Aorta (tissue), 5 donors: ENCODE results near the gene HYAL3. TPM values are rescaled to one million over a fixed set of nuclear protein-coding genes. Genes with fewer than 3 reads are reported as not detected.

Source experiments
- ATAC-seq: fragments of 200-7000 bp; cut with Tn5 transposase; one replicate; pipeline ENCODE4 v1.9.1; 2022; ENCODE audit warnings: moderate library complexity; ENCODE audit not compliant: low FRiP score
- DNase-seq, 2 donors: peaks; one replicate each; pipeline ENCODE4 v3.0.0-alpha.2; 2020
- H3K27ac ChIP-seq, 2 donors: one replicate each; pipeline ENCODE4 v1.5.1; 2013; ENCODE audit warnings: low read length in 2 of 2, mild to moderate bottlenecking in 2 of 2, moderate library complexity in 2 of 2, control low read depth in 1 of 2, inconsistent platforms in 1 of 2, low read depth in 1 of 2
- H3K27me3 ChIP-seq, 2 donors: one replicate each; pipeline ENCODE4 v1.6.1; 2013; ENCODE audit warnings: control low read depth in 1 of 2, low read length in 1 of 2, mild to moderate bottlenecking in 1 of 2, moderate library complexity in 1 of 2; ENCODE audit not compliant: insufficient read depth in 2 of 2, control insufficient read depth in 1 of 2
- H3K36me3 ChIP-seq, 2 donors: one replicate each; pipeline ENCODE4 v1.6.1; 2013; ENCODE audit warnings: control low read depth in 1 of 2, low read length in 1 of 2, mild to moderate bottlenecking in 1 of 2; ENCODE audit not compliant: insufficient read depth in 2 of 2, control insufficient read depth in 1 of 2
- H3K4me1 ChIP-seq, 2 donors: one replicate each; pipeline ENCODE4 v1.6.1; 2013; ENCODE audit warnings: low read length in 2 of 2, control low read depth in 1 of 2, mild to moderate bottlenecking in 1 of 2, moderate library complexity in 1 of 2; ENCODE audit not compliant: insufficient read depth in 2 of 2, control insufficient read depth in 1 of 2
- H3K4me3 ChIP-seq, 2 donors: one replicate each; pipeline ENCODE4 v1.5.1; 2013; ENCODE audit warnings: low read length in 2 of 2, control low read depth in 1 of 2, mild to moderate bottlenecking in 1 of 2
- H3K9me3 ChIP-seq: one replicate; pipeline ENCODE4 v1.6.1; 2013; ENCODE audit warnings: mild to moderate bottlenecking, low read length; ENCODE audit not compliant: control insufficient read depth
- WGBS, 2 donors: extraction: QIAGEN DNeasy Blood & Tissue Kit; methylation state at CpG; one replicate each; pipeline ENCODE4 v1.1.7; 2013; 5-methylcytosine and 5-hydroxymethylcytosine counted together
- intact Hi-C, 2 donors: fragments of 100-400 bp; cut with DNase I; formaldehyde crosslinking; loops; one replicate each; pipeline versions ENCODE4 v1.14.2 to v1.15.0; 2022
- polyA plus RNA-seq, 2 donors: library from polyadenylated mRNA; stranded (reverse); fragments of 200-250 nt; gene quantifications; one replicate each; pipeline ENCODE4 v1.2.3, GENCODE V29; 2013
- total RNA-seq, 2 donors: library from RNA; stranded (reverse); fragmentation: NEBNext Ultra II Directional; extraction: Animal tissue kit (Norgen Biotek cat#: 25700); gene quantifications; one replicate each; pipeline ENCODE4 v1.2.1, GENCODE V29; 2021
- donor health status: healthy with polysubstance abuse.
- donor health status: Bipolar disorder and iron deficiency.
- donor health status: DM: no; HTN: no; CAD: no.
- donor health status: DM: no; HTN: no; CAD: no.
- donor health status: DM: yes; HTN: yes; CAD: no.

The HYAL3 gene
- total and polyA plus RNA-seq, 4 donors, result 0.63 to 5.1 (median 2.5) TPM

DNA sequence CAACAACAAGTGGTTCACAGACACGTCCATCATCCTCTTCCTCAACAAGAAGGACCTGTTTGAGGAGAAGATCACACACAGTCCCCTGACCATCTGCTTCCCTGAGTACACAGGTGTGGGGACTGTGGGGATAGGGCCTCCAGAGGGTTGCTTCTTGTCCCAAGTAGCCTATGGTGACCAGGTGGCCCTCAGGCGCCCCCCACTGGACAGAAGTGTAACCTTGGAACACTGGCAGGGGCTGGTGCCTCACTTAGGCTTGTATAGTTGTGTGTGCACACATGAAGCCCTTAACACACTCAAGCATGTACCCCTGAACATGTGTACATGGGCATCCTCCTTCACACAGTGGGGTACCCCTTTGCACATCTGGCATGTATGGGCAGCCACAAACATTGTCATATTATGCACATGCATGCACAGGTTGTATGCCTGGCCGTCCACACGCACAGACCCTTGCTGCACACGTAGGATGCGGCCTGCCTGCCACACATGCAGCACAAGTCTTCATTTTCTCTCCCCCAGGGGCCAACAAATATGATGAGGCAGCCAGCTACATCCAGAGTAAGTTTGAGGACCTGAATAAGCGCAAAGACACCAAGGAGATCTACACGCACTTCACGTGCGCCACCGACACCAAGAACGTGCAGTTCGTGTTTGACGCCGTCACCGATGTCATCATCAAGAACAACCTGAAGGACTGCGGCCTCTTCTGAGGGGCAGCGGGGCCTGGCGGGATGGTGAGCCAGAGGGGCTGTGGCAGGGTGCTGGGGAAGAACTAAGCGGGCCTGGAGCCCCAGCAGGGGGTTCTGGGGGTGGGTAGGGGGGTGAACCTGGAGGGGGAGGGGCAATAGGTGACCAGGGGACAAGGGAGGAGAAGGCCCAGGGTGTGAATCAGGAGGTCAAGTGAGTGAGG lies 42.0 kb downstream of the HYAL3 start:
- peaks cover 0 to 6% of the 10 kb centered on the region in 2 donors for H3K36me3 ChIP-seq
- no peak for ATAC-seq

DNA sequence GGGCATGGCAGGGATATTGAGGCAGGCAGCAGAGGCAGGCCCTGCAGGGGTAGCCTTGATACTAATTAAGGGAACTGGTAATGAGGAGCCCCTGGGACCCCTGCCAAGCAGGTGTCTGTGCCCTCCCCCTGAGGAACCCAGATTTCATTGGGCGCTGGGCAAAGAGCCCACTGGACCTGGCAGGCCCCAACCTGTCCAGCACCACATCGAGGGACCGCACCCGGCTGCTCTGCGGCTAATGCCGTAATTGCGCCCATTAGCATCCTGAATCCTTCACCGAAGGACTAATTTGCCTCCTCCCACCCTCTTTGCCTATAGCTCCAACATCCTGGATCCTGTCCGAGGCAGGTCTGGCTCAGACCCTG lies 44.0 kb downstream of the HYAL3 start:
- Histone ChIP-seq H3K4me1 (no peaks in the 10 kb centered on the region), H3K9me3 (no peaks in the 10 kb centered on the region), H3K27me3 (no peaks in the 10 kb centered on the region), H3K4me3 (no peak overlapping the region), H3K27ac (peak overlapping the region in 1 of 2 donors; percentile 6), H3K36me3 (peaks cover 0 to 6% of the 10 kb centered on the region in 2 donors)
- no peak for DNase-seq
- no peak for ATAC-seq
- intact Hi-C loops, result no loop called here
- 81 to 82% methylated on average over 9 of the region's 9 CpGs for WGBS, 2 donors

More for the DNA sequence above, 42.0 kb downstream of the HYAL3 start:
- Histone ChIP-seq H3K9me3 (no peaks in the 10 kb centered on the region), H3K27ac (no peak overlapping the region), H3K4me3 (no peak overlapping the region), H3K4me1 (no peaks in the 10 kb centered on the region), H3K27me3 (no peaks in the 10 kb centered on the region)
- WGBS, 2 donors, result 86 to 87% methylated on average over 20 of the region's 20 CpGs
- DNase-seq, result peak in 1 of 2 donors; percentile 56
- intact Hi-C loops, result no loop called here

DNA sequence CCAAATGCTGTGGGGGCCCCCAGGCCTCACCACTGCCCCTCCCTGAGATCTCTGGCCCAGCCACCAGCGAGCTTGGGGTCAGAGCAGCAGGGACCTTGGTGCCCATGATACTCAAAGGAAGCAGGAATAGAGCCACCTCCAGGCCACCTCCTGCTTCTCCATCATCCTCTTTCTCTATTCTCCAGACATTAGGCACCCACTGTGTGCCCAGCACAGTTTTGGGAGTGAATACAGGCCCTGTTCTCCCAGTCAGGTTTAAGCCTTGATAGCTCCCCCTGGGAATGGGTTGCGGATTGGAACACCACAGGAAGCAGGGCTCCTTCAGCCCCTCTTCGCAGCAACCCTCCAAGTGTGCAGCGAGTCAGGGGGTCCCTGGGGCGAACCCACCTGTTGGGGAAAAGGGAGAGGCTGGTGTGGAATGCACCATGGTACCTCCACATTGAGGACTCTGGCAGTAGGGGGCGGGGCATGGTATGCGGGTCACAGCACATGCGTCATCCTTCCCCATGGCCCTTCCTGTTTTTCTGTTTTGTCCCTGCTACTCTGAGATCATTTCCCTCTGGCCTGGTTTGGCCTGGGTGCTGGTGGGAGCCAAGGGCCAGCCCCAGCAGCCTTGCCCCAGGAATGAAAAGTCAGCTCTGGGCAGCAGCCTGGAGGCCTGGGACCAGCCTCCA lies 44.5 kb downstream of the HYAL3 start:
- ATAC-seq, result peak; percentile 56
- H3K36me3 ChIP-seq, result peaks cover 0 to 6% of the 10 kb centered on the region in 2 donors
- no peaks in the 10 kb centered on the region for H3K9me3 ChIP-seq
- peak overlapping the region in 1 of 2 donors; percentile 9 for H3K27ac ChIP-seq
- H3K4me1 ChIP-seq, result no peaks in the 10 kb centered on the region
- intact Hi-C loops, result no loop called here
- H3K27me3 ChIP-seq, result no peaks in the 10 kb centered on the region
- DNase-seq, result peak; percentile 82 to 88
- 60 to 64% methylated on average over 8 of the region's 8 CpGs for WGBS, 2 donors
- H3K4me3 ChIP-seq, result no peak overlapping the region

DNA sequence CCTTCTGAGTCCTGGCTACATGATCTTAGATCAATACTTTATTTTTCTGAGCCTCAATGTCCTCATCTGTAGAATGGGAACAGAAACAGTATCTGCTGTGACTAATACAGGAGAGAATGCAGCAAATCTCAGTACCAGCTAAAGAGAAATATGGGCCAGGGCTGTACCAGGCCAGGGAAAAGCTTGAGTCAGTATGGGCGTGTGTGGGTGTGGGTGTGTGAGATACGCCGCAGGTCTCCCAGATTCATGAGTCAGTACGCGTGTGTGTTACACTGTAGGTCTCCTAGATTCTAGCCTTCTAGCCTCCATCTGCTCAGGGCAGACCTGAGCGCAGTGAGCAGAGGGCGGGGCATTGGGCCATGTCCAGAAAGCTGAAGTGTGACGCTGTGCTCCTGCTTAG lies 48.0 kb downstream of the HYAL3 start:
- no peaks in the 10 kb centered on the region for H3K4me1 ChIP-seq

DNA sequence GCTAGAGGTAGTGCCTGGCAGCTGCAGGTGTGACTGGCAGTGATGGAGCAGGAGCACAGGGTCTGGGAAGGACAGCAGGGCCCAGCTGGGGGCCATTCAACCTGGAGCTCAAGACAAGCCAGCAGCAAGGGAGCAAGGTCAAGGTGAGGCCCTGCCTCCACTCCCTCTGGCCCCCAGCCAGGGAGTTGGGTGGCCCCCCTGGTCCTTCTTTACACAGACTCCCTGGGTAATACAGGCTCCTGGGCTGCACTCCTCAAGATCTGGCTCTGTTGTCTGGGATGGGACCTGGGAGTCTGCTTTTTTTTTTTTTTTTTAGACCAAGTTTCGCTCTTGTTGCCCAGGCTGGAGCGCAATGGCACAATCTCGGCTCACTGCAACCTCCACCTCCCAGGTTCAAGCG lies 48.7 kb downstream of the HYAL3 start:
- no peaks in the 10 kb centered on the region for H3K27me3 ChIP-seq
- intact Hi-C loops, result no loop called here
- ATAC-seq (no peak), DNase-seq (no peak)
- H3K36me3 ChIP-seq, result peaks cover 0 to 2% of the 10 kb centered on the region in 2 donors
- H3K9me3 ChIP-seq, result no peaks in the 10 kb centered on the region
- 88 to 92% methylated on average over 4 of the region's 4 CpGs for WGBS, 2 donors
- no peaks in the 10 kb centered on the region for H3K4me1 ChIP-seq
- H3K27ac ChIP-seq, result no peak overlapping the region
- no peak overlapping the region for H3K4me3 ChIP-seq

More for the DNA sequence above, 48.0 kb downstream of the HYAL3 start:
- DNase-seq, result no peak
- intact Hi-C loops, result no loop called here
- no peak overlapping the region for H3K27ac ChIP-seq
- WGBS, 2 donors, result 67% methylated on average over 8 of the region's 8 CpGs
- ATAC-seq, result no peak
- H3K9me3 ChIP-seq, result no peaks in the 10 kb centered on the region
- H3K36me3 ChIP-seq, result peaks cover 0 to 2% of the 10 kb centered on the region in 2 donors
- no peak overlapping the region for H3K4me3 ChIP-seq
- no peaks in the 10 kb centered on the region for H3K27me3 ChIP-seq

DNA sequence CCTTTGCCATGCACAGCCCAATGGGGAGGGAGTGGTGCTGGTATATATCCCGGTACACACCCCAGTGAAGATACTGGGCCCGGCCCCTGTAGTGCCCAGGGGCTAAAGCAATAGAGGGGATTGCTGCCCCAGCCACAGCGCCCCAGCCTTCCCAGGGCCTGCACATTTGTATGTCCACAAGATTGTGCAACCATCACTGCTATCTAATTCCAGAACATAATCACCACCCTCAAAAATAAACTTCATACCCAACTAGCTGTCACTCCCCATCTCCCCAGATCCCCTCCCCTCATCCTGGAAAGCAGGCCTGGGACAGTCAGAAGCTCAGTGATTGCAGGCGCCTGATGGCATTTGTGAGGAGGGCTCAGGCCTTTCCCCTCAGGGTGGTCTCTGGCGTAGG lies 49.7 kb downstream of the HYAL3 start:
- peaks cover 0 to 2% of the 10 kb centered on the region in 2 donors for H3K36me3 ChIP-seq
- no peak overlapping the region for H3K4me3 ChIP-seq
- DNase-seq (no peak), ATAC-seq (no peak)
- intact Hi-C loops, result no loop called here
- no peaks in the 10 kb centered on the region for H3K4me1 ChIP-seq
- no peaks in the 10 kb centered on the region for H3K9me3 ChIP-seq
- no peak overlapping the region for H3K27ac ChIP-seq
- no peaks in the 10 kb centered on the region for H3K27me3 ChIP-seq
- WGBS, 2 donors, result 84 to 87% methylated on average over 5 of the region's 5 CpGs

DNA sequence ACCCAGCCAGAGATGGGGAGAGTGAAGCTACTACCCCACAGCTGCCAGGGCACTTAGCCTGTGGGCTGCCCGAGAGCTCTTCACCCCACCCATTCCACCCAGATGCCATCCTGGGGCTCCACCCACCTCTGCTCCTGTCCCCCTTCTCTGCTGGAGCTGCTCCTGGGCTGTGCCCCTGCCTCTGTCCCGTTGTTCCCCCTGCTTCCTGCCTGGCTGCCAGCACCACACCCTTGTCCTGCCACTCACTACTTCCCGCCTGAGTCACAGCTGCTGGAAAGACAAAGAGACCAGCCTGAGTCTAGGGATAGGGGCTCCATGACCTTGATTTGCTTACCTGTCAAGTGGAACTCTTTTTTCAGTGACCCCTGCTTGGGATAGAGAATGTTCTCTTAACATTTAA lies 50.8 kb downstream of the HYAL3 start:
- intact Hi-C loops, result no loop called here

DNA sequence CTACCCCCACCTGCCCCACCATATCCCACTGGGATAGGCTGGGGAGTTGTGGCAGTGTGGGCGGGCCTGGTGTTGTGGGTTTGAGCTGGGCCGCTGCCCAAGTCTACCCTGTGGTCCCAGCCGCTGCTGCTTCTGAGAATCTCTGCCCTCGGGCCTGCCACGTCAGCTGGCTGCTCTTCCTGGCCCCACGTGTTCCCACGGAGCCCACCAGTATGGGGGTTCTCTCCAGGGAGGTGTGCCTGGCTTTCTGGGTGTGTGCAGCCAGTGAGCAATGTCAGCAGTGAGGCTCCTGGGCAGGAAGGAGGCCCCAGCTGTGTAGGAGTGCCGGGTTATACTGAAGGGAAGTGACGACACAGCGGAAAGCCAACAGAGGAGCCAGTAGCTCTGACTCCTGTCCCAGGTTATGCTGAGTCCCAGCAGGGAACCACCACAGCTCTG lies 52.7 kb downstream of the HYAL3 start:
- Histone ChIP-seq H3K4me3 (no peak overlapping the region), H3K4me1 (peaks cover 0 to 2% of the 10 kb centered on the region in 2 donors), H3K27me3 (no peaks in the 10 kb centered on the region), H3K36me3 (no peaks in the 10 kb centered on the region), H3K27ac (peak overlapping the region in 1 of 2 donors; percentile 28), H3K9me3 (no peaks in the 10 kb centered on the region)
- DNase-seq (peak; percentile 69 to 83), ATAC-seq (peak; percentile 34)
- 26 to 27% methylated on average over 10 of the region's 10 CpGs for WGBS, 2 donors
- intact Hi-C loops, result no loop called here

More for the DNA sequence above, 50.8 kb downstream of the HYAL3 start:
- ATAC-seq, result peak; percentile 17
- H3K4me1 ChIP-seq, result no peaks in the 10 kb centered on the region
- no peaks in the 10 kb centered on the region for H3K27me3 ChIP-seq
- peak; percentile 80 to 84 for DNase-seq
- H3K36me3 ChIP-seq, result peaks cover 0 to 2% of the 10 kb centered on the region in 2 donors
- no peaks in the 10 kb centered on the region for H3K9me3 ChIP-seq
- H3K4me3 ChIP-seq, result no peak overlapping the region
- WGBS, 2 donors, result 2 to 4% methylated on average over 3 of the region's 3 CpGs
- H3K27ac ChIP-seq, result peak overlapping the region in 1 of 2 donors; percentile 23
